Measurements from ENCODE around the gene SDS. TPM values are rescaled to one million over a fixed set of nuclear protein-coding genes. Genes with fewer than 3 reads are reported as not detected.

The SDS gene
- total RNA-seq, 4 donors from 2014 or later: not detected

- Histone ChIP-seq H3K27ac (peak overlapping the region in 1 of 2 donors; percentile 66), H3K4me1 (peaks cover 0 to 4% of the 10 kb centered on the region in 2 donors), H3K4me3 (no peak overlapping the region), H3K27me3 (no peaks in the 10 kb centered on the region), H3K9me3 (no peaks in the 10 kb centered on the region), H3K36me3 (no peaks in the 10 kb centered on the region)
- no peak for TF ChIP-seq CTCF (IDR thresholded peaks at IDR 0.05)
- no peak for TF ChIP-seq POLR2A (IDR thresholded peaks at IDR 0.05)
- no peak for DNase-seq
- intact Hi-C loops (cut with DNase I; ENCODE audit: low total_unique reads): no loop called here
Measured at GRCh38 chr12:113422886-113423669, 19.4 kb upstream of the SDS start.

DNA sequence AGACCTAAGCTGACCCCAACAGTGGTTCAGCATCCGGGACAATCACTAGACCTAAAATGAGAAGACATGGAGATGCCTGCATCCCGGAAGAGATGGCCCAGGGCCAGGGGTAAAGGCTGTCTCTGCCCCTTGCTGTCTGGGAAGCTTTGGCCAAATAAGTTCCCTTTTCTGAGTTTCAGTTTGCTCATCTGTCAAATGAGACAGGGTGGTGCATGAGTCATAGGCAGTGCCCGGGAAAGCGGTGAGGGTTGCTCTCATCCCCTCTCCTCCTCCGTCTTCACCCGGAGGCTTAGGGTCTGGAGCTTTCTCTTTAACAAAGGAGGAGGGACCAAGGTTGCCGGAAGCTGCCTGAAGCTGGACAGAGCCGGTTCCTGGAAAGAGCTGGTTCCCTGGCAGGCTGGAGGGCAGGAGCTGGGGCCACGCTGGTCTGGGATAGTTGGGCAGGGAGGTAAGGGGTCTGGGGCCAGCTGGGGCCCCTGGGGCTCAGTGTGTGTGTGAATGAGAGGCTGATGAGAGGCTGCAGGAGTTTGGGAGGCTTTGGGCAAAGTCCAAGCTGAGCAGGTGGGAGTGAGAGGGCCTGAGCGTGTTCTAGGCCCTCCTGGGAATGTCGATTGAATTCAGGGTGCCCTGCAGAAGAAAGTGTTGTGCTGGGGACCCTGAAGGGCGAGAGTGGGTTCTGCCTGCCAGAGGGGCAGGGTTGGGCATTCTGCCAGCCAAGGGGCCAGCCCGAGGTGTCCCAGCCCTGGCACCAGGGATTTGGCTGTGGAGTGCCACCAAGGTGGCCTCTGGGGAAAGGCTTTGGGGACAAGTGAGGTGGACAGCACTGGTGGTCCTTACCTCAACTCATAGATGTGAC is 18.6 kb upstream of the SDS start, which contains the start of gene SDSL:
SDSL (plus strand) TSS at position 351 of the 856 bp plus-strand sequence. CDS start 5,603 bp downstream, outside the sequence.
- DNase-seq: peak; percentile 27 to 31
- intact Hi-C loops (cut with DNase I; ENCODE audit: low total_unique reads): no loop called here
- H3K4me3 ChIP-seq: peak within 1 kb of the TSS; percentile 32 to 33
- H3K9me3 ChIP-seq: no peaks in the 10 kb centered on the region
- H3K27me3 ChIP-seq: no peaks in the 10 kb centered on the region
- no peak for TF ChIP-seq POLR2A (IDR thresholded peaks at IDR 0.05)
- no peak for TF ChIP-seq CTCF (IDR thresholded peaks at IDR 0.05)
- no peaks in the 10 kb centered on the region for H3K36me3 ChIP-seq
- peak within 1 kb of the TSS in 1 of 2 donors; percentile 66 for H3K27ac ChIP-seq
- H3K4me1 ChIP-seq: peaks cover 0 to 4% of the 10 kb centered on the region in 2 donors

DNA sequence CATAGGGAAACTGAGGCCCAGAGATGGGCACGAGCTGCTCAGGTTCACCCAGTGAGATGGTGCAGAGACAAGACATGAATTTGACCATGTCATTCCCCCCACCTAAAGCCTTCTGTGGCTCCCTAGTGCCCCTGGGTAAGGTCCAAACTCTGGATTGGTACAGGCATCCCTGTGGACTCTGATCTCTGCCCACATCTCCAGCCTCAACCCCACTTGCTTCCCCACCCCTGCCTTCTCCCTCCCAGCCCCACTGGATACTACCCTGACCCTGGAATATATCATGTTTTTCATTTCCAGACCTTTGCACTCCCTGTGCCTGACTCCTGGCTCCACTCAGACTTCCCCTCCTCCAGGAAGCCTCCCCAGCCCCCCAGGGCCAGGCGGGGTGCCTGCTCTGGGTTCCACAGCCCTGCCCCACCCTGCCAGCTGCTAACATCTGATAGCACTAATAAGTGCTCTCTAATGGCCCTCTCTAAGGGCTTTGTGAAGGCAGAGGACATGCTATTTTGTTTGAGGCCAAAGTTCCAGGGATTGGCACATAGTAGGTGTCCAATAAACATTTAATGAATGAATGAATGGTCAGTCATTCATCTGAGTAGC is 17.4 kb upstream of the SDS start:
- H3K36me3 ChIP-seq: no peaks in the 10 kb centered on the region
- no peaks in the 10 kb centered on the region for H3K9me3 ChIP-seq
- H3K27ac ChIP-seq: no peak overlapping the region
- DNase-seq: no peak
- no peak overlapping the region for H3K4me3 ChIP-seq
- peaks cover 0 to 4% of the 10 kb centered on the region in 2 donors for H3K4me1 ChIP-seq
- H3K27me3 ChIP-seq: no peaks in the 10 kb centered on the region
- TF ChIP-seq CTCF (IDR thresholded peaks at IDR 0.05) (no peak), POLR2A (IDR thresholded peaks at IDR 0.05) (no peak)
- intact Hi-C loops (cut with DNase I; ENCODE audit: low total_unique reads): no loop called here

DNA sequence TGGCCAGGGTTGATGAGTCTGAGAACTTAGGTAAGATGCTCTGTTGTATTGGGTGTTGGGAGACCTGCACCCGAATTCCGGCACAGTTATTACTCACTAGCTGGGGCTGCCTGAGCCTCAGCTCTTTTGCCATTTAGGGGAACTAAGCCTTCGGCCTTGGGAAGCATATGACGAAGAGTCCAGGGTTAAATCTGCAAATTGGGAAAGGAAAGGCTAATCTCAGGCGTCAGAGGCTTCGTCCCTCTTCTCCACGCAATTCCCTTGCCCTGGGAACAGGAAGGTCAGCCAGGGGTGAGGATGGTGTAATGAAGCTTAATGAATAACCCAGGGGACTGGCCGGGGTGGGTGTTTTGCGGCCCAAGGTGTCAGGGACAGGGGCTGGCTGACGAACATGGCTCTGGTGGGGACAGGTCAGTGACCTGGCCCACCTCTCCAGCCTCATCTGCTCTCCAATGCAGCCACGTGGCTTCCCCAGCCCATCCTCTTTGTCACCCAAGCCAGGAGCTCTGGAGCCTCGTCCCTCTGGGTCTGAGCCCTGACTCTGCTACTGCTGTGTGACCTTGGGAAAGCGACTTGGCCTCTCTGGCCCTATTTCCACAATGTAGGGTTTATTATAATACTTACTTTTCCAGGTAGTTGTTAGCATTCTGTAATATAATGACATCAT is 14.7 kb upstream of the SDS start:
- no peak for DNase-seq
- Histone ChIP-seq H3K27me3 (no peaks in the 10 kb centered on the region), H3K36me3 (no peaks in the 10 kb centered on the region), H3K27ac (no peak overlapping the region), H3K4me1 (peaks cover 0 to 4% of the 10 kb centered on the region in 2 donors), H3K9me3 (no peaks in the 10 kb centered on the region), H3K4me3 (no peak overlapping the region)
- intact Hi-C loops (cut with DNase I; ENCODE audit: low total_unique reads): no loop called here
- TF ChIP-seq POLR2A (IDR thresholded peaks at IDR 0.05) (no peak), CTCF (IDR thresholded peaks at IDR 0.05) (no peak)
